Measurements from ENCODE around the gene UBE2D3.
A peak's percentile ranks its signal among the peaks of the same experiment; 100 is the strongest.
"Not testable (repeated sequence)": the region's sequence is repeated elsewhere in the genome, so short reads cannot be mapped to it uniquely, and the experiment has no call there.

Gene UBE2D3

DNA sequence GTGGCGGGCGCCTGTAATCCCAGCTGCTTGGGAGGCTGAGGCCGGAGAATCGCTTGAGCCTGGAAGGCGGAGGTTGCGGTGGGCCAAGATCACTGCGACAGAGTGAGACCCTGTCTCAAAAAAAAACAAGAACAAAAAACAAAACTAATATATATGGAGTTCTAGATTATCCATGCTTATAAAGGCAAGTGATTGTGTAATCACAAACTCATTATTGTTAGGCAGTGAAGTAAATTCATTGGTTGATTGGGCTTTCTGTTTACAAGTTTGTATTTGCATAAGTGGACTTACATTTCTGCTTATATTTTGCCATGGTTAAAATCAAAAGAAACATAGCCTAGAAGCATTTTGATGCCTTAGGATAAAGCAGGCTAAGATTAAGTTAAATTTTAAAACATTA, 2.5 kb upstream of the UBE2D3 start:
- DNase-seq (ENCODE audit: low read depth in 2 of 2): no peak

DNA sequence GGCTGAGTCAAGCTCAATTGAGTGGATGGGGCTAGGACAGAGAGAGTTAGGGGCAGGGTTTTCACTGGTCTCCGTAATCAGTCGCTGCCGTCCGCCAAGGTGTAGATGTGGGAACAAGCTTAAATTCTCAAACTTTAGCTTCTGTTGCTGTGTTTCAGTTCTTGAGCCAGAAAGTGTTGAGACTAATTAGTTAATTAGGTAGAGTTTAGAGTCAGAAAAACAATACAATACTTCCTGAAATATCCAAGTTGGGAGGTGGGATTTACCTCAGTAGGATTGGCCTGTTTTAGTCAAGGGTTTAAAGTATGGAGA, 1.1 kb upstream of the UBE2D3 start:
- DNase-seq (ENCODE audit: low read depth in 2 of 2): no peak

GRCh38 chr4:102827674-102828496, 534 bp upstream of the UBE2D3 start:
- DNase-seq (ENCODE audit: low read depth in 2 of 2): peak; percentile 97 to 99

DNA sequence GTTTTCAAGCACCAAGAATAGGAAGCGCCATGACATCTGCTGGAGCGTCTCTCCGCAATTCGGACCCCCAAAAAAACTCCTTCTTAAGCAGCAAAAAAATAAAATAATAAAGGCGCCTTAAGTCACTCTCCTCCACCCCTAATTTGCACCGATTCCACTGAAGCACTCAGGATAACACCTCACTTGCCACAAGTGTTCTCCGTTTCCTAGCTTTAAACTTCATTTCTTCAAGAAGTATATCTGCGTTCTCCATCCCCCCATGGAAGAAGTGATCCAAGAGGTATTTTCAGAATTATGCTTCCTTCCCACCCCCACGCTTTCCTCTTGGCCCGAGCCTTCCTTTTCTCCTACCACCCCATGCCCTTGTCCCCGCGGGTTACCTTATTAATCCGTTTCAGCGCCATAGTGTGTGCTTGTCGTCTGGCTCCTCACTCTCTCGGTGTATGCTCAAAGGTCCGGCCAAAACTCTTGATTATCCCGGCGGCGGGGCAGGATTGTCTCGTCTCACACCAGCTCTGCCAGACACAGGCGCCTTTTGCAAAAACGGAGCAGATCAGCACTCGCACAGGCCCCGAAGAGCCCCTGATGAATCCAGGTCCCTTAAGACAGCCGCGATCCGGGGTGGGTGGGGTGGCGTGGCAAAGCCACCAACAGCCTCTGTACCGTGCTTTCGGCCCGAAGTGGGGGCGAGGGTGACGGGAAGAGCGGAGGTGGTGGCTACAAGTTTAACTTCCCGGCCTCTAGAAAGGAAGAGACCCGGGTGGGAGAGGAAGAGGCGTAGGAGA, 1.1 kb downstream of the UBE2D3 start:
- no peak for DNase-seq (ENCODE audit: low read depth in 2 of 2)

DNA sequence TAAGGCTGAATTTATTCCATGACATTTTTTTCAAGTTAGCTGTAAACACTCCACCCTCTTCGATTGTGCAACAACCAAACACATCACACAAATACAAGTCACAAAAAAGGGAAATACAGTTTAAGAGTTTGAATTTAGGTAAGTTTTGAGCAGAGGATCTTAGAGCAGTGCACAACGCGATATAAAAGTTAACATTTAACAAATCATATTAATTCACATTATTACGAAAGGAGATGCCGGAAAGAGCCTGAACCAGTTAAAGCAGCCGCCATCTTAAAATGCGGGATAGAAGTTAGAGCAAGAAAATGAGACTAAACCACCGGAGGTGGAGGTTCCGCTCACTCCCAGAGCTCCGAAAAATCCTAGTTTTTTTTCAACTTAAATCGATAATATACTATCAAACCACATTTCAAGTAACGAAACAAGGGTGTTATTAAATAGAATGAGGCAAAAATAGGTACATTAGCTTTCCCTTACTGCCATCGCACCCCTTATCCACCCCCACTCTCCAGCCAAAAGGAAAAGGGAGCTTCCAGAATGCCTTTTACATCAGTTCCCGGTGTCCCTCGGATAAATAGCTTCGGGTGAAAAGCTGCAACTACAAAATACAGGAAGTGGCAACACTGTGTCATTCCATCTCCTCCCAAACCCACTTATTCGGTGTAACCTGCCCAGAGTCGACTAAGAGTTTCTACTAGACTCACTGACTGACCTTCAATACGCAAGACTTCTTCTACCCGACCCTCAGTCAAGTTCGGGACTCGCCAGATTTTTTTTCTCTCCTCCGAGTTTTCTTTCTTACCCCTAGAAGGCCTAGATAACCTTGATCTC, 1.9 kb downstream of the UBE2D3 start:
- peak in 1 of 2 donors; percentile 10 for DNase-seq (ENCODE audit: low read depth in 2 of 2)

DNA sequence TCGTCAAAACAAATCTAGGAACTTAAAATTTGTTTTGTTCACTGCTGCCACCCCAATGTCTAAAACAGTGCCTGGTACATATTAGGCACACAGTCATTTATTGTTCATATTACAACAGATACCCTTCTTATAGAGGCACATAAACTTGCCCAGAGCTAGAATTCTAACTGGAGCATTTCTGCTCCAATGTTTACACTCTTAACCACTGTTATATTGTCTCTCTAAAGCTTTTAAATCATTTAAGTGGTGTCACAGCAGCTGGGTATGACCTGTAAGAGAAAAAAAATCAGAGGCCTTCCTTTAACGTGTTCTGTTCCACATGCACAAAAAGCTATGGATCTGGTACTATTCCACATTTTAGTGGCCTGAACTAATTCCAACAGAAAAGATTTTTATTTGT, 3.0 kb downstream of the UBE2D3 start:
- no peak for DNase-seq (ENCODE audit: low read depth in 2 of 2)

DNA sequence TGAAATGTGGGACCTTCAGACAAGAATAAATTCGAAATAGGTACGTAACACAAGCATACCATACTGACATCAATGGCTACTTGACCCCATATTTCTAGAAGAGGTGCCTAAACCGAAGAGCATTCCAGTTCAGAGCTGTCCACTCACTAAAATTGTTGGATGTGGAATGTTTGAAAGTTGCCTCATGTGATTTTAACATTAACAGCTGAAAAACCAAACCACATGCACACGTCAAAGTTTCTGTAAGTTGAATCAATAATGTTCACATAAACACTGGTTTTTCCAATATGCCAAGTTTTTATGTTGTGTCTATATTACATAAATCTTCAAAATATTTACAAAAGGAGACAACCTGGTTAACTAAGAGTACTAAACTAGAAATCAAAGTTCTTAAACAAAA, 3.5 kb downstream of the UBE2D3 start:
- DNase-seq (ENCODE audit: low read depth in 2 of 2): no peak

- no peak for DNase-seq (ENCODE audit: low read depth in 2 of 2)
These were observed 3.9 kb downstream of the UBE2D3 start for GRCh38 chr4:102823464-102823863.

- no peak for DNase-seq (ENCODE audit: low read depth in 2 of 2)
These were observed 7.6 kb downstream of the UBE2D3 start for GRCh38 chr4:102819588-102820365.

GRCh38 chr4:102819100-102819499, 8.3 kb downstream of the UBE2D3 start:
- not testable (repeated sequence) for DNase-seq (ENCODE audit: low read depth in 2 of 2)

- no peak for DNase-seq (ENCODE audit: low read depth in 2 of 2)
These were observed 9.6 kb downstream of the UBE2D3 start for GRCh38 chr4:102817613-102818268.

- DNase-seq (ENCODE audit: low read depth in 2 of 2): no peak
These were observed 10.2 kb downstream of the UBE2D3 start for GRCh38 chr4:102817021-102817605.

DNA sequence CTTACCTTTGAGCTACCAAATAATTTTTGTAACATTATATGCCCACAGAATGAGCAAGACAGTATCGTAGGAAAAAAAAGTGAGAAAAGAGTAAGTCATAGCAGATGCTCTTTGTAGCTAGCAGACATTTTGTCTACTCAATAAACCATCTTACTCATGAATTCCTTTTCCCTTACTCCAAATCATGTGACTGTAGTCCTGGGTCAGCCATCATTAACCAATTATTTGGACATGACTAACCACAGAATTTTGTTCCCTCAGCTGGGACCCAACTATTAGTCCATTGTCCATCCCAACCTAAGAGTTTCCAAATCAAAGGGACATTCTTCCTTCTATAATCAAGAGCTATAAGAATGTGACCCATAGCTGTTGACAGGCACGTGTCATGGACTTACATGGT, 11.4 kb downstream of the UBE2D3 start:
- no peak for DNase-seq (ENCODE audit: low read depth in 2 of 2)

GRCh38 chr4:102809691-102810090, 17.7 kb downstream of the UBE2D3 start:
- DNase-seq (ENCODE audit: low read depth in 2 of 2): no peak

DNA sequence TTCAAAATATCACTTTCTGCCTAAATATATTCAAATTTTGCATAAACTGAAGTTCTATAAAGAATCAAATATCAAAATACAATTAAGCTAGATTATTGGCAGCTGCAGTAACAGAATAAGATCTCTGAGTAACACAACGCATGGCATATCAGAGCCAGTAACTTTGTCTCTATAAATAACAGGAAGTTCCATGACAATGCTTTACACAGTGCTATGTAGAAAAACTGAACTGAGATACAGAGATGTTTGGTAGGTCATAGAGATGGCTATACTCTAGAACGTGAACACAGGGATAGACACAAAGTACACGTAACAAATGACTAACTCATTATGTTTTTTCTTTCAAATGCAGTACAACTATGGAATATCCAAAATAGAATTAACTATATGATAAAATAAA, 18.2 kb downstream of the UBE2D3 start:
- DNase-seq (ENCODE audit: low read depth in 2 of 2): no peak

- DNase-seq (ENCODE audit: low read depth in 2 of 2): no peak
These were observed 19.3 kb downstream of the UBE2D3 start for GRCh38 chr4:102808009-102808408.

GRCh38 chr4:102807345-102807744, 20.0 kb downstream of the UBE2D3 start:
- no peak for DNase-seq (ENCODE audit: low read depth in 2 of 2)

GRCh38 chr4:102799816-102800215, 27.5 kb downstream of the UBE2D3 start:
- no peak for DNase-seq (ENCODE audit: low read depth in 2 of 2)

- no peak for DNase-seq (ENCODE audit: low read depth in 2 of 2)
These were observed 32.4 kb downstream of the UBE2D3 start for GRCh38 chr4:102794999-102795398.

- DNase-seq (ENCODE audit: low read depth in 2 of 2): no peak
These were observed 34.9 kb downstream of the UBE2D3 start for GRCh38 chr4:102792361-102792936.

Measured in activated CD8-positive, alpha-beta memory T cell treated with anti-CD3 and anti-CD28 coated beads for 4 hours (primary cell).